Stimulated activated CD8-positive, alpha-beta memory T cell treated with anti-CD3 and anti-CD28 coated beads, Interleukin-7, amount 100 ng/mL, for 48 hours (primary cell): ENCODE data around the gene F11.
"Not testable (repeated sequence)": the region's sequence is repeated elsewhere in the genome, so short reads cannot be mapped to it uniquely, and the experiment has no call there.

Source experiments
- DNase-seq, 2 donors: peaks; one replicate each; pipeline ENCODE4 v3.0.0-alpha.2; 2020; ENCODE audit warnings: low read depth in 1 of 2; ENCODE audit errors: extremely low read depth in 1 of 2

Gene F11

DNA sequence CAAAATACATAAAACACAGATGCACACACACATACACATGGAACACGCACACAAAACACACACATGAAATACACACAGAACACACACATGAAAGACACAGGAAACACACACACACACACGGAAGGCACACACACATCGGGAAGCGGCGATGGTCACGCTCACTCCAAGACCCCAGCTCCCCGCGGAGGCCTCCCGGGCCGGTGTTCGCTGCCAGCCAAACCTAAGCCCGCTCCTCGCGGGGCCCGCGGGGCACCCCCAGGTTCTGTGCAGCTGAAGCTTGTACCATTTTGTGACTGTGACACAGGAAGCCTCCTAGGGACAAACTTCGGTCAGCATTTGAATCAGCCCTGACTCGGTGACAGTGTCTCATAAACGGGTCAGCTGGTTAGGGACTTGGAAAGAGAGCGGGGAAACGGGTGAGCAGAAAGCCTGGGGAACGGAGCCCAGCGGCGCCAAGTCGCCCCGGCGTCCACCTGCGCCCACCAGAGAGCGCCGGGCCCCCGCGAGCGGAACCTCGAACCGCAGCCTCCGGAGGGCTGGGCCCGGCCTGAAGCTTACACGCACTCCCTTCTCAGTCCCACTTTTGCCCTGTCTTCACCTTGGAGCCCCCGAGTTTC is 32.1 kb downstream of the F11 start:
- DNase-seq: no peak

DNA sequence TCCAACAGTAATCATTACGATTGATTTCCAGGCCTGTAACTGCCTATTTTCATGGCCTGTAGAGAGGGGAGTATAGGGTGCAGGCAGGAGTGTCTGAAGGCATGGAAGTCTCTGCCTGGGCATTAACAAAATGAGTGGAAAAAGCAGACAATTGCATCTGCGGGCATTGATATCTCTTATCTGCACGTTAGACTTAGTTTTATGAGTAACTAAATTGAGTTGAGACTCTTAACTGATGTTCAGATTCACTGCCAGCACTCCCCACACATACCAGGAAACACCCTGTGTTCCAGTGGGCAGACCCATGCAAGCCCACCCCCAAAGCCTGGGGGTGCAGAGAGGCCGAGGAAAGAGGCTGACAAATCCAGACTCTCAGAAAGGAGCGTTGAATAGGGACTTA is 33.3 kb downstream of the F11 start:
- no peak for DNase-seq

DNA sequence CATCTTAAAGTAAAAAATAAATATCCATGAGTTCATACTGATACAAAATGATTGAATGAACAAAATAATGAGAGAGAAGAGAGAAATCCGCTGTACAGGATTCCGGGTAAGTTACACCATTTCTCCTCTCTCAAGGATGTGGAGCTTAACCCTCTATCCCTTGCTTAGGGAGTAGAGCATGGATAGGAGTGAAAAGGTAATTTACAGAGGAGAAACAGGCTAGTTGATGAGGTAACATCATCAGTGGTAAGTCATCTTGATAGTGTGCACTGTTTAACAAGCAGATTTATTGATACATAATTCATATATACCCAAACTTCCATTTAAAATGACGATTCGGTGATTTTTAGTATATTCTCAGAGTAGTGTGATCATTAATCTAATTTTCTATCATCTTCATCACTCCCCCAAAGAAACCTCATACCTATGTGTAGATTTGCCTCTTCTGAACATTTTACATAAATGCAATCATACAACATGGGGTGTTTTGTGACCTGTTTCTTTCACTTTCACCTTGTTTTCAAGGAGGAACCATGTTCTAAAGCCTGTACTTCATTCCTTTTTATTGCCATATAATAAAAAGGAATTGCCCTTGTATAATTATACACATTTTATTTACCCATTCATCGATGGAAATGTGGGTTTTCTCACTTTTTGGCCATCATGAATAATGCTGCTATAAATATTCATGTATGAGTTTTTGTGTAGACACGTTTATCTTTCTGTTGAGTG is 34.8 kb downstream of the F11 start:
- DNase-seq: no peak

DNA sequence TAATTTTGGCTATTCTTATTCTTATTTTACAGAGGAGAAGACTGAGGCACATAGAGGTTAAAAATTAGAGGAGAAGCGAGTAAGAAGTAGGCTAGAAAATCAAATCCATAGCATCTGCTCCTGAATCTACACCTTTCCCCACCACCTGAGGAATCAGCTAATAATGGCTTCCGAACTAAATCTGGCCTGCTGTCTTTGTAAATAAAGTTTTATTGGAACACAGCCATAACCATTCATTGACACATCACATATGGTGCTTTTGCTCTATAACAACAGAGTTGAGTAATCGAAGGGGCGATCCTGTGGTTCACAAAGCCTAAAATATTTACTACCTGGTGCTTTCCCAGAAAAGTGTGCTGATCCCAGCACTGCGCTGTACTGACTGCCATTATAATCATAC is 38.2 kb downstream of the F11 start:
- no peak for DNase-seq

DNA sequence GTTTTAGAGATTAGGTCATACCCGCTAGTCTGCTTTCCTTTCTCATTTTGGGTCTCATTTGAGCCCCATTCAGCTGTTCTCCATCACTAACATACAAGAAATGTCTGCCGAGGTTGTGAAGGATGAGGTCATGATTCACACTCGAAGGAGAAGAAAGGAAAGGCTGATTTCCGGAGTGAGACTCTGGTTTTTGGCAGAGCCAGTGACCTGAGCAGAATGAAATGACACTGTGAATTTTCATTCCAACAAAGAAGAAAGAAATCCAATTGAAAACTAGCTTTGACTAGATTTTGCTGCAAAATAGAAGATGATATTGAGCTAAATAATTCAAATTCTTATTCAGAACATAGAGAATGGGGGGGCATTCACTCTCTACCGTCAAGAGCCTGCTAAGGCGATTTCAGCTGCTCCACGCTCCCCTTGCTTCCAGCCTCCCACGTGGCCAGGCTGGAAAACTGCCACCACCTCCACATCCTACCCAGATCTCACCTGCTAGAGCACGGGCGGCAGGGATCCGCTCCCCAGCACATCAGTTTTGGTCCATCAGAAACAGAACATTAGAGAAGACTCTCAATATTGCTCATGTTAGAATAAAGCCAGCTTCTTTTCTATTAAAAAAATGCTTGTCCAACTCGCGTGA is 39.0 kb downstream of the F11 start:
- no peak for DNase-seq

DNA sequence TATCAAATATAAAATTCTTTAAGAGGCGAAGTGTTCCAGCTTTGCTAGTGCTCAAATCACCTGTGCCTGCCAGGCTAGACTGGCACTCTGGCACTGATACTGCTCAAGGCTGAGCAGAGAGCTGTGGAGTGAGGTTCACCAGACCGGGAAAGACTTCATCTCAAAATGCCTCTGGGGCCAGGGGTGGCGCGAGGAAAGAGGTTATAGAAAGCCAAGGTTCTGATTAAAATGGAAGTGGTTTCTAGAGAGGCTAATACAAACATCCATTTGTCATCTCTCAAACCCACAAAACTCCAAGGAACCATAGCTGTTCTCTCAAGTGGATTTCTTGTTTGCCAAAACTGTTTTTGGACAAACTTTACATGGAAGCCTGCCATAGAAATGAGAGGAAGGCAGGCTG is 41.5 kb downstream of the F11 start:
- no peak for DNase-seq

DNA sequence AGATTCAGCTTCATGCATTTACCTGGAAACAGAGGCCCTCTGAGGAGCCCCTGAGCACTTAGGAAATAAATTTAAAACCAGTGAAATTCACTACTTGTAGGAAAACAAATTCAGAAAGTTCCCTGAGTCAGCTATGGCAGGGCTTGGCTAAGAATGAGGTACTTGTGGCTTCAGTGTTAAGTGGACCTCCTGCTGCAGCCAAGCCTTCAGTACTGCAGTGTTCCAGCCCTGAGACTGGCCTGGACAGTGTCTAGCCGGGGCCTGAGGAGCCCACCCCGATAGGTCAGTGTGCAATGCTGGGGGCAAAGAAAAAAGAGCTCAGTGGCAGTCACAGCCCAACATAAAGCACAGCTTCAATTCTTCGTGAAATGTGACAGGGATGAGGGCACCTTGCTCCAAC is 41.9 kb downstream of the F11 start:
- DNase-seq: no peak

DNA sequence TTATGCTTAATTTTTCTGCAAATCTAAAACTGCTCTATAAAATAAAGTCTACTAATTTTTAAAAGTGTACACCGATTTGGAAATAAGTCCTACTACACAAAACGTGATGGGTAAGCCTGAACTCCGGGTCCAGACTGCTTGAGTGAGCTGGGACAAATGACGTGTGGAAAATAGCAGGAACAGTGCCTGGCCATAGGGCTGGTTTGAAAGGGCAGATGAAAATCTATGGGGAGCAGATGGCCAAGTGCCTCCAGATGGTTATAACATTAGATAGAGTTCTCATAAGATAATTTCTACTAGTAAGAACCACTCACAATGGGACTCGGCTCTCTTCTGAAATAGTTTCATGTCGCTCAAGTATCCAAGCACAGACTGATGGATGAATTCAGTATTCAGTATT is 52.5 kb downstream of the F11 start:
- no peak for DNase-seq

DNA sequence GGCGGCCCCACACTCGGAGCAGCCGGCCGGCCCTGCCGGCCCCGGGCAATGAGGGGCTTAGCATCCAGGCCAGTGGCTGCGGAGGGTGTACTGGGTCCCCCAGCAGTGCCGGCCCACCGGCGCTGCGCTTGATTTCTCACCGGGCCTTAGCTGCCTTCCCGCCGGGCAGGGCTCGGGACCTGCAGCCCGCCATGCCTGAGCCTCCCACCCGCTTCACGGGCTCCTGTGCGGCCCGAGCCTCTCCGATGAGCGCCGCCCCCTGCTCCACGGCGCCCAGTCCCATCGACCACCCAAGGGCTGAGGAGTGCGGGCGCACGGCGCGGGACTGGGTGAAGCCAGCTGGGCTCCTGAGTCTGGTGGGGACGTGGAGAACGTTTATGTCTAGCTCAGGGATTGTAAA is 58.7 kb downstream of the F11 start:
- not testable (repeated sequence) for DNase-seq

DNA sequence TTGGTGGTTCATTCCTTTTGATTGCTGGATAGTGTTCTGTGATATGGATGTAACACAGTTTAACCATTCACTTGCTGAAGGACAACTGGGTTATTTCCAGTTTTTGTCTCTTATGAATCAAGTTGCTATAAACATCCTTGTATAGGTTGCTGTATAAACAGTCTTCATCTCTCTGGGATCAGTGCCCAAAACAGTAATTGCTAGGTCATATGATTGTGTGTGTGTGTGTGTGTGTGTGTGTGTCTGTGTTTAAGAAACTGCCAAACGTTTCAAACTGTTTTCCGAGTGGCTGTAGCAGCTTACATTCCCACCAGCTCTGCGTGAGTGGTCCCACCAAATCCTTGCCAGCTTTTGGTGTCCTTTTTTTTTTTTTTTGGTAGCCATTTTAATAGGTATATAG is 60.4 kb downstream of the F11 start:
- DNase-seq: no peak

DNA sequence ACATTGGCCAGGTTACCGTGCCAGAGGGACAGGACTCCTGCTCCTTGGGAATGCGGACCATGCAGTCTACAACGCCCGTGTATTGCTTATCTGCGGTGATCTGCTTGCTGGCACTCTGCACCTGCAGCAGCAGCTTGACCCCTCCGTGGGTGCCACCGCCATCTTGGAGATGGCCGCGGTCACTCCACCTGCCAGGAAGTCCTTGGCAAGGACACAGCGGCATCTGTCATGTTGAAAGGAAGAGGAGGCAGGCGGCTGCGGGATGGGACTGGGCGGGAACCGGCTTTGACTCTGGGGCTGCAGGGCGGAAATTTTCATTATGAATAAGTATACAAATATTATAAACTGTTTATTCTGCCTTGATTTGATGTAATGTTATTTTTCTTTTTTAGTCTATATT is 63.4 kb downstream of the F11 start:
- DNase-seq: no peak

DNA sequence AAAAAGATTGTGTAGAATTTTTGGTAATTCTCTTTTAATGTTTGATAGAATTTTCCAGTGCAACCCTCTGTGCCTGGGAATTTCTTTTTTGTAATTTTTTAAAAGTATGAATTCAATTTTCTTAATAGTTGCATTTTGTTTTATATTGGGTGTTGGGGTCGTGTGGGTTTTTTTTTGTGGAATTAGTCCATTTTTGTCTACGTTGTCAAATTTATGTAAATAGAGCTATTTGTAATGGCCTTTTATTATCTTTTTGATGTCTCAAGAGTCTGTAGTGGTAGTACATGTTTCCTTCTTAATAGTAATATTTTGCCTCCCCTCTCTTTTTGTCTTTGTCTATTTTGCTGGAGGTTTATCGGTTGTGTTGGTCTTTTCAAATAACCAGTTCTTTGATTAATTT is 64.4 kb downstream of the F11 start:
- DNase-seq: no peak

DNA sequence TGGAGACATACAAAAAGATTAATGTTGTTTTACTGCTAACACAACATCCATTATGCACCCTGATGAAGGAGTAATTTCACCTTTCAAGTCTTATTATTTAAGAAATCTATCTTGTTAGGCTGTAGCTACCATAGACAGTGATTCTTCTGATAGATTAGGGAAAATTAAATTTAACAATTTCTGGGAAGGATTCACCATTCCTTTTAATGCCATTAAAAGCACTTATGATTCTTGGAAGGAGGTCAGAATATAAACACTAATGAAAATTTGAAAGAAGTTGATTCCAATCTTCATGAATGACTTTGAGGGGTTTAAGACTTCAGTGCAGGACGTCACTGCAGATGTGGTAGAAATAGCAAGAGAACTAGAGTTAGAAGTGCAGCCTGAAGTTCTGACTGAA is 69.8 kb downstream of the F11 start:
- no peak for DNase-seq
